HG02571 (cell line): ENCODE data around the gene PTPRF.

Experiments used
- ATAC-seq: cut with Tn5 transposase; IDR thresholded peaks from one replicate; pipeline ENCODE4 v1.9.1; 2021; ENCODE audit warnings: mild to moderate bottlenecking, moderate library complexity; ENCODE audit not compliant: unreplicated experiment

The PTPRF gene

GRCh38 chr1:43573066-43573800 is 42.5 kb downstream of the PTPRF start:
- ATAC-seq = no peak

- no peak for ATAC-seq
Observed at GRCh38 chr1:43576521-43576920, 45.8 kb downstream of the PTPRF start.

- ATAC-seq = no peak
Observed at GRCh38 chr1:43577655-43578542, 47.2 kb downstream of the PTPRF start.

- no peak for ATAC-seq
Observed at GRCh38 chr1:43580039-43580438, 49.4 kb downstream of the PTPRF start.

GRCh38 chr1:43582162-43582566 is 51.5 kb downstream of the PTPRF start:
- peak; percentile 59 for ATAC-seq

- ATAC-seq = no peak
Observed at GRCh38 chr1:43583058-43583457, 52.4 kb downstream of the PTPRF start.

- no peak for ATAC-seq
Observed at GRCh38 chr1:43584204-43584603, 53.5 kb downstream of the PTPRF start.

- ATAC-seq = no peak
Observed at GRCh38 chr1:43585557-43585956, 54.9 kb downstream of the PTPRF start.

GRCh38 chr1:43586136-43586731 is 55.6 kb downstream of the PTPRF start:
- ATAC-seq = no peak

- ATAC-seq = no peak
Observed at GRCh38 chr1:43587001-43587400, 56.3 kb downstream of the PTPRF start.

GRCh38 chr1:43587594-43587993 is 56.9 kb downstream of the PTPRF start:
- no peak for ATAC-seq

- ATAC-seq = no peak
Observed at GRCh38 chr1:43588592-43588991, 57.9 kb downstream of the PTPRF start.

- ATAC-seq = no peak
Observed at GRCh38 chr1:43590388-43590925, 59.8 kb downstream of the PTPRF start.

GRCh38 chr1:43591181-43591580 is 60.5 kb downstream of the PTPRF start:
- no peak for ATAC-seq

GRCh38 chr1:43592051-43592665 is 61.5 kb downstream of the PTPRF start:
- ATAC-seq = no peak

GRCh38 chr1:43592974-43593683 is 62.4 kb downstream of the PTPRF start:
- ATAC-seq = no peak

GRCh38 chr1:43596579-43596978 is 65.9 kb downstream of the PTPRF start:
- no peak for ATAC-seq

- ATAC-seq = no peak
Observed at GRCh38 chr1:43597028-43597427, 66.3 kb downstream of the PTPRF start.

- no peak for ATAC-seq
Observed at GRCh38 chr1:43597721-43598120, 67.0 kb downstream of the PTPRF start.

- ATAC-seq = no peak
Observed at GRCh38 chr1:43598622-43599021, 67.9 kb downstream of the PTPRF start.
